Neural progenitor cell (in vitro differentiated cells): ENCODE data around the gene PSMC3. TPM values are rescaled to one million over a fixed set of nuclear protein-coding genes. Genes with fewer than 3 reads are reported as not detected.

Experiments used
- DNase-seq: peaks from one replicate; pipeline ENCODE4 v3.0.0-alpha.2; 2016; ENCODE audit warnings: low spot score
- H2AFZ ChIP-seq: fragments of 200-600 bp; sonication (generic); replicated peaks from 2 replicates; pipeline ENCODE4 v1.6.1; 2016; ENCODE audit warnings: antibody characterized with exemption
- H3F3A ChIP-seq: fragments of 200-600 bp; sonication (generic); 2 replicates; pipeline ENCODE4 v1.6.1; 2016; ENCODE audit warnings: antibody characterized with exemption, low read depth
- H3K27ac ChIP-seq: fragments of 200-600 bp; sonication (generic); 2 replicates; pipeline ENCODE4 v1.5.1; 2016; ENCODE audit warnings: mild to moderate bottlenecking
- H3K27me3 ChIP-seq: fragments of 200-600 bp; sonication (generic); 2 replicates; pipeline ENCODE4 v1.6.1; 2016; ENCODE audit warnings: mild to moderate bottlenecking, moderate library complexity
- H3K36me3 ChIP-seq: fragments of 200-600 bp; sonication (generic); 2 replicates; pipeline ENCODE4 v1.5.1; 2016
- H3K4me1 ChIP-seq: fragments of 200-600 bp; sonication (generic); 2 replicates; pipeline ENCODE4 v1.6.1; 2016; ENCODE audit warnings: mixed run types
- H3K4me2 ChIP-seq: fragments of 200-600 bp; sonication (generic); 2 replicates; pipeline ENCODE4 v1.6.1; 2016
- H3K4me3 ChIP-seq: fragments of 200-600 bp; sonication (generic); 2 replicates; pipeline ENCODE4 v1.5.1; 2016
- H3K79me2 ChIP-seq: fragments of 200-600 bp; sonication (generic); 2 replicates; pipeline ENCODE4 v1.6.1; 2016; ENCODE audit warnings: low read depth
- H3K9ac ChIP-seq: fragments of 200-600 bp; sonication (generic); 2 replicates; pipeline ENCODE4 v1.6.1; 2016
- H3K9me3 ChIP-seq: fragments of 200-600 bp; sonication (generic); 2 replicates; pipeline ENCODE4 v1.5.1; 2016; ENCODE audit warnings: low read depth
- H4K20me1 ChIP-seq: fragments of 200-600 bp; sonication (generic); 2 replicates; pipeline ENCODE4 v1.6.1; 2016; ENCODE audit warnings: low read depth
- H3K27ac Mint-ChIP-seq: 3 replicates; pipeline ENCODE4 v1.8.0; 2021; ENCODE audit warnings: mixed read lengths
- H3K27me3 Mint-ChIP-seq: 2 replicates; pipeline ENCODE4 v1.8.0; 2022; ENCODE audit warnings: low read depth, mild to moderate bottlenecking, inconsistent platforms, moderate library complexity, mixed read lengths; ENCODE audit not compliant: insufficient read depth
- H3K36me3 Mint-ChIP-seq: 3 replicates; pipeline ENCODE4 v1.8.0; 2021; ENCODE audit warnings: mixed read lengths
- H3K4me1 Mint-ChIP-seq: 3 replicates; pipeline ENCODE4 v1.8.0; 2021; ENCODE audit warnings: mixed read lengths
- H3K4me3 Mint-ChIP-seq: 3 replicates; pipeline ENCODE4 v1.8.0; 2021; ENCODE audit warnings: mild to moderate bottlenecking, moderate library complexity, mixed read lengths
- H3K9me3 Mint-ChIP-seq: 3 replicates; pipeline ENCODE4 v1.8.0; 2020; ENCODE audit warnings: mixed read lengths
- EZH2 ChIP-seq: fragments of 200-600 bp; sonication (generic); IDR thresholded peaks from 2 replicates; pipeline ENCODE4 v1.6.1; 2017; ENCODE audit warnings: antibody characterized with exemption, mild to moderate bottlenecking, moderate library complexity
- EZH2phosphoT487 ChIP-seq: fragments of 200-600 bp; sonication (generic); IDR thresholded peaks from 2 replicates; pipeline ENCODE4 v1.6.1; 2017; ENCODE audit warnings: antibody characterized with exemption
- microRNA-seq: library from miRNA; unstranded; fragments of <30 nt; microRNA quantifications from one replicate; pipeline ENCODE4, GENCODE V29; 2016
- small RNA-seq: library from RNA; depleted of rRNA; stranded (forward); fragments of <200 nt; gene quantifications from one replicate; pipeline ENCODE3, GENCODE V24; 2015
- total RNA-seq: library from RNA; depleted of rRNA; stranded (reverse); fragments of >200 nt; gene quantifications from 2 replicates; pipeline ENCODE4 v1.2.3, GENCODE V29; 2015; ENCODE audit warnings: low replicate concordance
- TF ChIP-seq, protein P1 (sequence below): fragments of 200-600 bp; sonication (generic); IDR thresholded peaks from 2 replicates; pipeline ENCODE4 v1.5.1; 2017; ENCODE audit warnings: antibody characterized with exemption, mild to moderate bottlenecking

The PSMC3 gene
- total RNA-seq, 1 donor from 2014 or later = 175 TPM

- no peaks in the 10 kb centered on the region for H3K9me3 ChIP-seq
- TF ChIP-seq EZH2 = no peak
- TF ChIP-seq, protein P1, sequence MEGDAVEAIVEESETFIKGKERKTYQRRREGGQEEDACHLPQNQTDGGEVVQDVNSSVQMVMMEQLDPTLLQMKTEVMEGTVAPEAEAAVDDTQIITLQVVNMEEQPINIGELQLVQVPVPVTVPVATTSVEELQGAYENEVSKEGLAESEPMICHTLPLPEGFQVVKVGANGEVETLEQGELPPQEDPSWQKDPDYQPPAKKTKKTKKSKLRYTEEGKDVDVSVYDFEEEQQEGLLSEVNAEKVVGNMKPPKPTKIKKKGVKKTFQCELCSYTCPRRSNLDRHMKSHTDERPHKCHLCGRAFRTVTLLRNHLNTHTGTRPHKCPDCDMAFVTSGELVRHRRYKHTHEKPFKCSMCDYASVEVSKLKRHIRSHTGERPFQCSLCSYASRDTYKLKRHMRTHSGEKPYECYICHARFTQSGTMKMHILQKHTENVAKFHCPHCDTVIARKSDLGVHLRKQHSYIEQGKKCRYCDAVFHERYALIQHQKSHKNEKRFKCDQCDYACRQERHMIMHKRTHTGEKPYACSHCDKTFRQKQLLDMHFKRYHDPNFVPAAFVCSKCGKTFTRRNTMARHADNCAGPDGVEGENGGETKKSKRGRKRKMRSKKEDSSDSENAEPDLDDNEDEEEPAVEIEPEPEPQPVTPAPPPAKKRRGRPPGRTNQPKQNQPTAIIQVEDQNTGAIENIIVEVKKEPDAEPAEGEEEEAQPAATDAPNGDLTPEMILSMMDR = no peak
- TF ChIP-seq EZH2phosphoT487 = no peak
- no peak overlapping the region for H2AFZ ChIP-seq
- H3K36me3 Mint-ChIP-seq = no peaks in the 10 kb centered on the region
- no peaks in the 10 kb centered on the region for H3K36me3 ChIP-seq
- no peak overlapping the region for H3K4me3 ChIP-seq
- no peak overlapping the region for H3K27ac Mint-ChIP-seq
- peaks cover 3% of the 10 kb centered on the region for H3K4me1 Mint-ChIP-seq
- no peaks in the 10 kb centered on the region for H3K27me3 ChIP-seq
- no peak overlapping the region for H3K27ac ChIP-seq
- no peaks in the 10 kb centered on the region for H3F3A ChIP-seq
- peaks cover 10% of the 10 kb centered on the region for H3K27me3 Mint-ChIP-seq
- no peak overlapping the region for H3K4me2 ChIP-seq
- H3K9me3 Mint-ChIP-seq = no peaks in the 10 kb centered on the region
- H3K4me3 Mint-ChIP-seq = no peak overlapping the region
- H3K4me1 ChIP-seq = no peaks in the 10 kb centered on the region
- no peak for DNase-seq
- no peak overlapping the region for H3K9ac ChIP-seq
- no peaks in the 10 kb centered on the region for H4K20me1 ChIP-seq
- H3K79me2 ChIP-seq = no peaks in the 10 kb centered on the region
Observed at GRCh38 chr11:47369676-47370075, 56.6 kb downstream of the PSMC3 start.

Small RNA genes within 50 kb of the gene (microRNA-seq; reads per million reads assigned to microRNA genes)
- not detected for gene MIR4487

Small RNA genes within 50 kb of the gene (small RNA-seq; reads per million reads assigned to genes)
- not detected for gene MIR4487

Other genes with a start within 250 kb of the PSMC3 start
- 95.0 and 160 TPM in 2 replicates for gene ARFGAP2, start 249.6 kb downstream of the PSMC3 start, total RNA-seq
- 7.1 and 11.2 TPM in 2 replicates for gene PACSIN3, start 240.0 kb downstream of the PSMC3 start, total RNA-seq
- 61.4 and 76.9 TPM in 2 replicates for gene DDB2, start 211.5 kb downstream of the PSMC3 start, total RNA-seq
- gene ACP2, start 177.6 kb downstream of the PSMC3 start, total RNA-seq = 23.9 and 24.3 TPM in 2 replicates
- gene NR1H3, start 168.4 kb downstream of the PSMC3 start, total RNA-seq = 7.5 and 10.7 TPM in 2 replicates
- gene MADD, start 156.3 kb downstream of the PSMC3 start, total RNA-seq = 16.1 and 25.9 TPM in 2 replicates
- gene MYBPC3, start 73.7 kb downstream of the PSMC3 start, total RNA-seq = 0.06 and 0.12 TPM in 2 replicates
- gene SPI1, start 47.9 kb downstream of the PSMC3 start, total RNA-seq = not detected in 2 replicates
- 11.3 and 36.4 TPM in 2 replicates for gene SLC39A13, start 17.8 kb downstream of the PSMC3 start, total RNA-seq
- gene RAPSN, start 22.7 kb upstream of the PSMC3 start, total RNA-seq = not detected in 2 replicates
- gene CELF1, start 126.7 kb upstream of the PSMC3 start, total RNA-seq = 170 and 173 TPM in 2 replicates
- 60.4 and 73.6 TPM in 2 replicates for gene PTPMT1, start 139.2 kb upstream of the PSMC3 start, total RNA-seq
- 19.5 and 23.9 TPM in 2 replicates for gene KBTBD4, start 152.5 kb upstream of the PSMC3 start, total RNA-seq
- gene NDUFS3, start 152.6 kb upstream of the PSMC3 start, total RNA-seq = 78.9 and 91.2 TPM in 2 replicates
- gene FAM180B, start 160.2 kb upstream of the PSMC3 start, total RNA-seq = not detected in 2 replicates
- gene C1QTNF4, start 168.0 kb upstream of the PSMC3 start, total RNA-seq = 0.39 and 9.7 TPM in 2 replicates
- 83.6 and 93.2 TPM in 2 replicates for gene MTCH2, start 216.1 kb upstream of the PSMC3 start, total RNA-seq